ENCODE measurements around the gene DMP1. TPM values are rescaled to one million over a fixed set of nuclear protein-coding genes. Genes with fewer than 3 reads are reported as not detected.

The DMP1 gene
- total RNA-seq, 1 donor from 2014 or later = not detected

- no peak overlapping the region for H3K4me3 ChIP-seq (ENCODE audit: low read length in 3 of 3)
- no peaks in the 10 kb centered on the region for H3K27me3 ChIP-seq (ENCODE audit: control insufficient read depth in 3 of 3, insufficient read depth in 3 of 3, low read length in 3 of 3)
- H3K4me1 ChIP-seq (ENCODE audit: control insufficient read depth in 3 of 3, insufficient read depth in 3 of 3, low read length in 3 of 3) = no peaks in the 10 kb centered on the region
- H3K36me3 ChIP-seq (ENCODE audit: control insufficient read depth in 3 of 3, insufficient read depth in 3 of 3, low read length in 3 of 3) = no peaks in the 10 kb centered on the region
- no peaks in the 10 kb centered on the region for H3K9me3 ChIP-seq (ENCODE audit: control insufficient read depth in 3 of 3, low read length in 3 of 3)
- H3K27ac ChIP-seq (ENCODE audit: low read depth, low read length) = no peak overlapping the region
- H3K9ac ChIP-seq (ENCODE audit: low read depth in 1 of 3, low read length in 3 of 3) = no peak overlapping the region
Measured at GRCh38 chr4:87632469-87632868, 17.6 kb upstream of the DMP1 start.

- Histone ChIP-seq H3K27me3 (ENCODE audit: control insufficient read depth in 3 of 3, insufficient read depth in 3 of 3, low read length in 3 of 3) (no peaks in the 10 kb centered on the region), H3K36me3 (ENCODE audit: control insufficient read depth in 3 of 3, insufficient read depth in 3 of 3, low read length in 3 of 3) (no peaks in the 10 kb centered on the region), H3K4me1 (ENCODE audit: control insufficient read depth in 3 of 3, insufficient read depth in 3 of 3, low read length in 3 of 3) (no peaks in the 10 kb centered on the region), H3K27ac (ENCODE audit: low read depth, low read length) (no peak overlapping the region), H3K9me3 (ENCODE audit: control insufficient read depth in 3 of 3, low read length in 3 of 3) (no peaks in the 10 kb centered on the region), H3K9ac (ENCODE audit: low read depth in 1 of 3, low read length in 3 of 3) (no peak overlapping the region), H3K4me3 (ENCODE audit: low read length in 3 of 3) (no peak overlapping the region)
Measured at GRCh38 chr4:87633243-87633642, 16.8 kb upstream of the DMP1 start.

GRCh38 chr4:87644286-87644685, 5.8 kb upstream of the DMP1 start:
- no peaks in the 10 kb centered on the region for H3K4me1 ChIP-seq (ENCODE audit: control insufficient read depth in 3 of 3, insufficient read depth in 3 of 3, low read length in 3 of 3)
- no peaks in the 10 kb centered on the region for H3K9me3 ChIP-seq (ENCODE audit: control insufficient read depth in 3 of 3, low read length in 3 of 3)
- H3K36me3 ChIP-seq (ENCODE audit: control insufficient read depth in 3 of 3, insufficient read depth in 3 of 3, low read length in 3 of 3) = no peaks in the 10 kb centered on the region
- no peak overlapping the region for H3K9ac ChIP-seq (ENCODE audit: low read depth in 1 of 3, low read length in 3 of 3)
- no peak overlapping the region for H3K27ac ChIP-seq (ENCODE audit: low read depth, low read length)
- H3K27me3 ChIP-seq (ENCODE audit: control insufficient read depth in 3 of 3, insufficient read depth in 3 of 3, low read length in 3 of 3) = no peaks in the 10 kb centered on the region
- no peak overlapping the region for H3K4me3 ChIP-seq (ENCODE audit: low read length in 3 of 3)

GRCh38 chr4:87650938-87651337, 858 bp downstream of the DMP1 start:
- Histone ChIP-seq H3K27me3 (ENCODE audit: control insufficient read depth in 3 of 3, insufficient read depth in 3 of 3, low read length in 3 of 3) (no peaks in the 10 kb centered on the region), H3K27ac (ENCODE audit: low read depth, low read length) (no peak overlapping the region), H3K4me1 (ENCODE audit: control insufficient read depth in 3 of 3, insufficient read depth in 3 of 3, low read length in 3 of 3) (no peaks in the 10 kb centered on the region), H3K9ac (ENCODE audit: low read depth in 1 of 3, low read length in 3 of 3) (no peak overlapping the region), H3K4me3 (ENCODE audit: low read length in 3 of 3) (no peak overlapping the region), H3K36me3 (ENCODE audit: control insufficient read depth in 3 of 3, insufficient read depth in 3 of 3, low read length in 3 of 3) (no peaks in the 10 kb centered on the region), H3K9me3 (ENCODE audit: control insufficient read depth in 3 of 3, low read length in 3 of 3) (no peaks in the 10 kb centered on the region)

- Histone ChIP-seq H3K27me3 (ENCODE audit: control insufficient read depth in 3 of 3, insufficient read depth in 3 of 3, low read length in 3 of 3) (no peaks in the 10 kb centered on the region), H3K4me1 (ENCODE audit: control insufficient read depth in 3 of 3, insufficient read depth in 3 of 3, low read length in 3 of 3) (no peaks in the 10 kb centered on the region), H3K27ac (ENCODE audit: low read depth, low read length) (no peak overlapping the region), H3K4me3 (ENCODE audit: low read length in 3 of 3) (no peak overlapping the region), H3K9me3 (ENCODE audit: control insufficient read depth in 3 of 3, low read length in 3 of 3) (no peaks in the 10 kb centered on the region), H3K36me3 (ENCODE audit: control insufficient read depth in 3 of 3, insufficient read depth in 3 of 3, low read length in 3 of 3) (no peaks in the 10 kb centered on the region), H3K9ac (ENCODE audit: low read depth in 1 of 3, low read length in 3 of 3) (no peak overlapping the region)
Measured at GRCh38 chr4:87651941-87652340, 1.9 kb downstream of the DMP1 start.

GRCh38 chr4:87654487-87655044, 4.5 kb downstream of the DMP1 start:
- Histone ChIP-seq H3K27me3 (ENCODE audit: control insufficient read depth in 3 of 3, insufficient read depth in 3 of 3, low read length in 3 of 3) (no peaks in the 10 kb centered on the region), H3K9ac (ENCODE audit: low read depth in 1 of 3, low read length in 3 of 3) (no peak overlapping the region), H3K4me3 (ENCODE audit: low read length in 3 of 3) (no peak overlapping the region)

GRCh38 chr4:87657525-87657924, 7.4 kb downstream of the DMP1 start:
- H3K4me1 ChIP-seq (ENCODE audit: control insufficient read depth in 3 of 3, insufficient read depth in 3 of 3, low read length in 3 of 3) = no peaks in the 10 kb centered on the region
- H3K36me3 ChIP-seq (ENCODE audit: control insufficient read depth in 3 of 3, insufficient read depth in 3 of 3, low read length in 3 of 3) = no peaks in the 10 kb centered on the region
- no peaks in the 10 kb centered on the region for H3K27me3 ChIP-seq (ENCODE audit: control insufficient read depth in 3 of 3, insufficient read depth in 3 of 3, low read length in 3 of 3)
- H3K27ac ChIP-seq (ENCODE audit: low read depth, low read length) = no peak overlapping the region
- no peak overlapping the region for H3K9ac ChIP-seq (ENCODE audit: low read depth in 1 of 3, low read length in 3 of 3)
- H3K4me3 ChIP-seq (ENCODE audit: low read length in 3 of 3) = no peak overlapping the region
- H3K9me3 ChIP-seq (ENCODE audit: control insufficient read depth in 3 of 3, low read length in 3 of 3) = no peaks in the 10 kb centered on the region

More at GRCh38 chr4:87654487-87655044, 4.5 kb downstream of the DMP1 start:
- no peaks in the 10 kb centered on the region for H3K36me3 ChIP-seq (ENCODE audit: control insufficient read depth in 3 of 3, insufficient read depth in 3 of 3, low read length in 3 of 3)
- no peaks in the 10 kb centered on the region for H3K9me3 ChIP-seq (ENCODE audit: control insufficient read depth in 3 of 3, low read length in 3 of 3)
- no peak overlapping the region for H3K27ac ChIP-seq (ENCODE audit: low read depth, low read length)
- no peaks in the 10 kb centered on the region for H3K4me1 ChIP-seq (ENCODE audit: control insufficient read depth in 3 of 3, insufficient read depth in 3 of 3, low read length in 3 of 3)

- Histone ChIP-seq H3K9ac (ENCODE audit: low read depth in 1 of 3, low read length in 3 of 3) (no peak overlapping the region), H3K27me3 (ENCODE audit: control insufficient read depth in 3 of 3, insufficient read depth in 3 of 3, low read length in 3 of 3) (no peaks in the 10 kb centered on the region), H3K4me3 (ENCODE audit: low read length in 3 of 3) (no peak overlapping the region), H3K27ac (ENCODE audit: low read depth, low read length) (no peak overlapping the region), H3K4me1 (ENCODE audit: control insufficient read depth in 3 of 3, insufficient read depth in 3 of 3, low read length in 3 of 3) (no peaks in the 10 kb centered on the region), H3K36me3 (ENCODE audit: control insufficient read depth in 3 of 3, insufficient read depth in 3 of 3, low read length in 3 of 3) (no peaks in the 10 kb centered on the region), H3K9me3 (ENCODE audit: control insufficient read depth in 3 of 3, low read length in 3 of 3) (no peaks in the 10 kb centered on the region)
Measured at GRCh38 chr4:87659247-87659931, 9.3 kb downstream of the DMP1 start.

- H3K9me3 ChIP-seq (ENCODE audit: control insufficient read depth in 3 of 3, low read length in 3 of 3) = no peaks in the 10 kb centered on the region
- H3K4me3 ChIP-seq (ENCODE audit: low read length in 3 of 3) = no peak overlapping the region
- H3K36me3 ChIP-seq (ENCODE audit: control insufficient read depth in 3 of 3, insufficient read depth in 3 of 3, low read length in 3 of 3) = no peaks in the 10 kb centered on the region
- H3K9ac ChIP-seq (ENCODE audit: low read depth in 1 of 3, low read length in 3 of 3) = no peak overlapping the region
- H3K27me3 ChIP-seq (ENCODE audit: control insufficient read depth in 3 of 3, insufficient read depth in 3 of 3, low read length in 3 of 3) = no peaks in the 10 kb centered on the region
- no peaks in the 10 kb centered on the region for H3K4me1 ChIP-seq (ENCODE audit: control insufficient read depth in 3 of 3, insufficient read depth in 3 of 3, low read length in 3 of 3)
- H3K27ac ChIP-seq (ENCODE audit: low read depth, low read length) = no peak overlapping the region
Measured at GRCh38 chr4:87662871-87663270, 12.8 kb downstream of the DMP1 start.

GRCh38 chr4:87669373-87669772, 19.3 kb downstream of the DMP1 start:
- no peak overlapping the region for H3K9ac ChIP-seq (ENCODE audit: low read depth in 1 of 3, low read length in 3 of 3)
- no peak overlapping the region for H3K27ac ChIP-seq (ENCODE audit: low read depth, low read length)
- H3K36me3 ChIP-seq (ENCODE audit: control insufficient read depth in 3 of 3, insufficient read depth in 3 of 3, low read length in 3 of 3) = no peaks in the 10 kb centered on the region

More at GRCh38 chr4:87669373-87669772, 19.3 kb downstream of the DMP1 start:
- no peak overlapping the region for H3K4me3 ChIP-seq (ENCODE audit: low read length in 3 of 3)
- no peaks in the 10 kb centered on the region for H3K27me3 ChIP-seq (ENCODE audit: control insufficient read depth in 3 of 3, insufficient read depth in 3 of 3, low read length in 3 of 3)
- H3K9me3 ChIP-seq (ENCODE audit: control insufficient read depth in 3 of 3, low read length in 3 of 3) = peaks cover 0 to 2% (median 0%) of the 10 kb centered on the region in 3 donors
- H3K4me1 ChIP-seq (ENCODE audit: control insufficient read depth in 3 of 3, insufficient read depth in 3 of 3, low read length in 3 of 3) = no peaks in the 10 kb centered on the region

Measured in skeletal muscle tissue (tissue), 4 donors.